HK-2 (cell line): Measurements from ENCODE around the gene PIK3R5.
"Not testable (repeated sequence)": the region's sequence is repeated elsewhere in the genome, so short reads cannot be mapped to it uniquely, and the experiment has no call there.

Experiments used
- DNase-seq: peaks from one replicate; pipeline ENCODE4 v3.0.0-alpha.2; 2018; ENCODE audit not compliant: unreplicated experiment

PIK3R5 gene, protein sequence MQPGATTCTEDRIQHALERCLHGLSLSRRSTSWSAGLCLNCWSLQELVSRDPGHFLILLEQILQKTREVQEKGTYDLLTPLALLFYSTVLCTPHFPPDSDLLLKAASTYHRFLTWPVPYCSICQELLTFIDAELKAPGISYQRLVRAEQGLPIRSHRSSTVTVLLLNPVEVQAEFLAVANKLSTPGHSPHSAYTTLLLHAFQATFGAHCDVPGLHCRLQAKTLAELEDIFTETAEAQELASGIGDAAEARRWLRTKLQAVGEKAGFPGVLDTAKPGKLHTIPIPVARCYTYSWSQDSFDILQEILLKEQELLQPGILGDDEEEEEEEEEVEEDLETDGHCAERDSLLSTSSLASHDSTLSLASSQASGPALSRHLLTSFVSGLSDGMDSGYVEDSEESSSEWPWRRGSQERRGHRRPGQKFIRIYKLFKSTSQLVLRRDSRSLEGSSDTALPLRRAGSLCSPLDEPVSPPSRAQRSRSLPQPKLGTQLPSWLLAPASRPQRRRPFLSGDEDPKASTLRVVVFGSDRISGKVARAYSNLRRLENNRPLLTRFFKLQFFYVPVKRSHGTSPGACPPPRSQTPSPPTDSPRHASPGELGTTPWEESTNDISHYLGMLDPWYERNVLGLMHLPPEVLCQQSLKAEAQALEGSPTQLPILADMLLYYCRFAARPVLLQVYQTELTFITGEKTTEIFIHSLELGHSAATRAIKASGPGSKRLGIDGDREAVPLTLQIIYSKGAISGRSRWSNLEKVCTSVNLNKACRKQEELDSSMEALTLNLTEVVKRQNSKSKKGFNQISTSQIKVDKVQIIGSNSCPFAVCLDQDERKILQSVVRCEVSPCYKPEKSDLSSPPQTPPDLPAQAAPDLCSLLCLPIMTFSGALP

DNA sequence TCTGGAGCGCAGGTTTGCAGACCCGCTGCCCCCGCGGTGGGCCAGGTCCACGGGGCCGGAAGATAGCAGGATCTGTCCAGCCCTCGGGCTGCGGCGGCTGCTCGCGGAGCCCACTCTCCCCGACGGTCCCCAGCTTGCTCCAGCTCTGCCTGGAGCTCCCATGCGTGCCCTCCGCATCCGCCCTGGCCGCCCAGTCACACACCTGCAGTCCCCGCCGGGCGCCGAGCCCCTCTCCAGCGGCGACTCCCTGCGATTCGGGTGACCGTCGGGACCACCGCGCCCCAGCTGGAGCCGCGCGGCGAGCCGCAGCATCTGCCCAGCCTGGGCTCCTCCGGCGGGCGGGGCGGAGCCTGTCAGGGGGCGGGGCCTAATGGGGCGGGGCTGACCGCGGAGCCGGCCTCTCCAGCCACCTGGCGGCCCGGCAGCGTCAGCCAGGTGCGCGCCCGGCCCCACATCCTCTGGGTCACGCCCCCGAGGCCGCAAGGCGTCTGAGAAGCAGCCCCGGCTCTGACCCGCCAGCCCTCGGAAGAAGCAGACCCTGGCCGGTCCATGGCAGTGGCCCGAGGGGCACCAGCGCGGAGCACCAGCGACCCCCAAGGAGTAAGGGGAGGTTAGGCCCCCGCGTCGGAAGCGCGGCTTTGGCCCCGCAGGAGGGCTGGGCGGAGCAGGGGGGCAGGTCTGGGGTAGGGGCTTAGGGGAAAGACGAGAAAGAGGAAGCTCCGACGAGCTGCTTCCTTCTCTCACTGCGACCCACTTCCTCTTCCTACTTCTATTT, at the start of gene PIK3R5:
PIK3R5 (minus strand) TSS at position 314 of the 775 bp plus-strand sequence. CDS start 54,213 bp downstream, outside the sequence.
- DNase-seq: no peak

DNA sequence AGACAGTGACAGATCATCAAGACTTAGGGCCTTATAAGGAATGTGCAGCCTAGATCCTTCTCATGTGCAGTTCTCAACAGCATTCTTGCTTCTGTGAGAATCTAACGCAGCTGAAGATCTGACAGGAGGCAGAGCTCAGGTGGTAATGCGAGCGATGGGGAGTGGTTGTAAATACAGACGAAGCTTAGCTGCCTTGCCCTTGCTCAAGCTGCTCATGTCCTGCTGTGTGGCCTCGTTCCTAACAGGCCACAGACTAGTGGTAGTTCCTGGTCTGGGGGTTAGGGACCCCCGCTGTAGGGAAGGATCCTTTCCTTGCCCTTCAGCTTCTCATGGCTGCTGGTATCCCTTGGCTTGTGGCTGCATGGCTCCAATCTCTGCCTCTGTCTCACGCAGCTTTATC, 45.5 kb upstream of the PIK3R5 start:
- DNase-seq: no peak

- DNase-seq: no peak
Observed at GRCh38 chr17:9009737-9010136, 44.2 kb upstream of the PIK3R5 start.

GRCh38 chr17:9009096-9009495, 43.6 kb upstream of the PIK3R5 start:
- no peak for DNase-seq

DNA sequence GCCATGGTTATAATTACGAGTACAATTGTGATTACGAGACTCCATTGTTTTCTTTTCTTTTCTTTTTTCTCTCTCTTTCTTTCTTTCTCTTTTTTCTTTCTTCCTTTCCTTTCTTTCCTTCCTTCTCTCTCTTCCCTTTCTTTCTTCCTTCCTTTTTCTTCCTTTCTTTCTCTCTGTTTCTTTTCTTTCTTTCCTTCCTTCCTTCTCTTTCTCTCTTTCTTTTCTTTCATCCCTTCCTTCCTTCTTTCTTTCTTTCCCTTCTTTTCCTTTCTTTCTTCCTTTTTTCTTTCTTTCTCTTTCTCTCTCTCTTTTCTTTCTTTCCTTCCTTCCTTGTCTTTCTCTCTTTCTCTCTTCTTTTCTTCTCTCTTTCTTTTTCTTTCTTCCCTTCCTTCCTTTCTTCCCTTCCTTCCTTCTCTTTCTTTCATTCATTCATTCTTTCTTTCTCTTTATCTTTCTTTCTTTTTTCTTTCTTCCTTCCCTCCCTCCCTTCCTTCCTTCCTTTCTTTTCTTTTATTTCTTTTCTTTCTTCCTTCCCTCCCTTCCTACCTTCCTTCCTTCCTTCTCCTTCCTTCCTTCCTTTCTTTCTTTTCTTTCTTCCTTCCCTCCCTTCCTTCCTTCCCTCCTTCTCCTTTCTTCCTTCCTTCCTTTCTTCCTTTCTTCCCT, 41.7 kb upstream of the PIK3R5 start:
- no peak for DNase-seq

DNA sequence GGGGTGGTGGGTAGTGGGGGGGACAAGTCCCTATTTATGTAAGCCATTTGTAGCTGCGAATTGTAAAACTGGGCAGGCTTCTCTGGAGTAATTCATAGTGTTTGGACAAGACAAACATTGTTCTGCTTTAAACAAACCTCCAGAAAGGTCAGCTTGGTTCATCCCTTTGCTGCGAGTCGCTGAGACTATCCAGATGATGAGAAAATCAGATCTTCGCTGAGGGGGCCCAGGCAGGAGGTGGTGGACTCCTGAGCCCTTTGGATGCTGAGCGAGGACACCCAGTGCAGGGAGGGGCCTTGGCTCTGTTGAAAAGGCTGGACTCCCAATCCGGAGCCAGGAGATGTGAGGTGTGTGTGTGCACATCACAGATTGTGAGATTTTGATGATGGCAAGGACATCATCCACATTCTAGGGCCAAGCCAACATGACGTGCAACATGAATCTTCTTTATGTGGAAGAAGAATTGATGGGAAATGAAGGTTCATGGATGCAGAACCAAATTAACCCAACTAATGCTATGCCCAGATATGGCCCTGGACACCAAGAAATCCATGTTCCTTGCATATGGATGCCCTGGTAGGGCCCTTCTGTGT, 40.8 kb upstream of the PIK3R5 start:
- no peak for DNase-seq

GRCh38 chr17:9004961-9005285, 39.4 kb upstream of the PIK3R5 start:
- no peak for DNase-seq

DNA sequence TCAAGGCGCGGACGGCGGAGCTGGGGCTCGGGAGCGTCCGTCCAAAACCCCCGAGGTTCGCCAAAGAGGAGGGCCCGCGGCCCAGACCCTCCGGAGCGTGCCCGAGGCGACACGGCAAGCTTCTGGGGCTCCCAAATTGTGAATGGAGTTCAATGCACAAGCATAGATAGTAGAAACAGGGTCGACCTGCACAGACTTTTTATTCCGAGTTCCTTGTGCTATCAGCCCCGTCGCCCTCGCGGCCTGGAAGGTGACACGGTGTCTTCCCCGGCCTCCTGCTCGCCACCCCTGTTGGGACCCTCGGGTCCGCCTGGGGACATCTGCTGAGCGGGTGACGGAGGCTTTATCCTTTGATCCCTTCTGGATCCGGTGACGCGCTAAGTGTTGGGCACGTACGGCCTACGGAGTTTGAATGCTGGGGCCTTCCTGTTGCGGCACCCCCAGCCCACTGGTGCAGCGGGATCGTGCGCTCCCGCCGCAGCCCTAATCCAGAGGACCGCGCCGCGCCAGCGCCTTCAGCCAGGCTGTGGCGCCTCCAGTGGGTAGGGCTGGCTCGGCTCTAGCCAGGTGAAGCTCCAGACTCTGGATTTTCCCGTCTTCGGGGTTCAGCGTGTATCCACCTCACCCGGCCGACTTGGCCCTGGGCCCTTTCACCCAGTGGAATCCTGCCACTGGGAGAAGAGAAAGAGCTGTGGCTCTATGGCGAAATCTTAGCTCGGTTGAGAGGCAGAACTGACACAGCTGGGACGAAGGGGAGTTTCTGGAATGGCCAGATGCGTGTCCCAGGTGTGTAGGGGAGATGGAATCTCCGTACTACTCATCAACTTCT, 38.8 kb upstream of the PIK3R5 start:
- DNase-seq: no peak

DNA sequence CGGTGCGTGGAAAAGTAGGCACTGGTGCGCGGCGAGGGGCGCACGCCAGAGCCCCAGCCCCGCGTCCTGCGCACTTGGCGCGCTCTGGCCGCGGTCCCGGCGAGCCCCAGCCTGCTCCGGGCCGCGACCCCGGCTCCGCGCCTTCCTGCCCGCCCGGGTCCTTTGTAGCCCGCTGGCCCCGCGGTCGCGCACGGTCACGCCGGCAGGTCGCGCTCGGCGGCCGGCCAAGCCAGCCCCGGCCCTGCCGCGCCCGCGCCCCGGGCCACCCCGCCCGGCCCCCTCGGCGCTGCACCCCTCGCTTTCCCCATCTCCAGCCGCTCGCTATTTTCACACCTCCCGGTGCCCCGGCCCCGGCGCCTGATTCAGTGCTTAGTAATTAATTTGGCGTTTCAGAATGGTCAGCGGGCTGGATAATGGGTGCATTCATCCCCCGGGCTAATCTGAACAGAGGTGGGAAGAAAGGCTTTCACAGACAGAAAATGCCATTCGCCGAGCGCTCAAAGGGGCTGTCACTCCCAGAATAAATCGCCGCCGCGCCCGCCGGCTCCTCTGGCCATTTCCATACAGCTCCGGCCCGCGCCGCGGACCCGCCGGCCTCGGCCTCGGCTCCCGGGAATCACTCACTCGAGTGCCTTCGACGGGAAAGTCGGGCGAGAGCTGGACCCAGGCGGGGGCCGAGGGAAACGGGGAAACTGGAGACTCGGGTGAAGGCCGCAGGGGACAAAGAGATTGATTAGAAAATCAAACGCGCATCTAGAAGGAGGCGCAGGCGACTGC, 38.0 kb upstream of the PIK3R5 start:
- DNase-seq: no peak

- no peak for DNase-seq
Observed at GRCh38 chr17:9002606-9003354, 37.3 kb upstream of the PIK3R5 start.

GRCh38 chr17:9002227-9002605, 36.7 kb upstream of the PIK3R5 start:
- DNase-seq: no peak

- DNase-seq: no peak
Observed at GRCh38 chr17:9001559-9001958, 36.1 kb upstream of the PIK3R5 start.

DNA sequence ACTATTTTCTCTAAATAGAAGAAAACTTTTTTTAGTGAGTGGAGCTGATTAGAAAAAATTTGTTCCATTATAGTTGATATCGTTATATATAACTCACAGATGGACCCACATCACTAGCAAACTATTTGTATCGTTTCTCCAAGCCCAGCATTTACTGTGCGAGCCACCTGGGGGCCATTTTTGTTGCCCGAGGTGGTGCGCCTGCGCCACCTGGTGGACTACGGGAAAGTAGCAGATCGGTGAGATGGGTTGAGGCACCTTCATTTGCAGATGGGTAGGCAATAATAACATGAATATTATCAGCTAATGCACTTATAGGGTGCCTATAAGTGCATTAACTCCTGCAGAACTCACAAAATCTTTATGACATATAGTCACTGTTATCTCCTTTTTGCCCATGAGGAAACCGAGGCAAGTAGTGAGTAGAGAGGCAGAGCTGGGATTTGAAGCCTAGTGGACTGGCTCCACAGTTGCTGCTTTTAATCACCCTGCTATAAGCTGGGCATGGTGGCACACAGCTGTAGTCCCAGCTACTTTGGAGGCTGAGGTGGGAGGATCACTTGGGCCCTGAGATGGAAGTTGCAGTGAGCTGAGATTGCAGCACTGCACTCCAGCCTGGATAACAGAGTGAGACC, 32.6 kb upstream of the PIK3R5 start:
- DNase-seq: peak; percentile 65

- DNase-seq: no peak
Observed at GRCh38 chr17:8995711-8996110, 30.2 kb upstream of the PIK3R5 start.

GRCh38 chr17:8994319-8994718, 28.8 kb upstream of the PIK3R5 start:
- DNase-seq: peak; percentile 42

- DNase-seq: peak; percentile 24
Observed at GRCh38 chr17:8991514-8992285, 26.2 kb upstream of the PIK3R5 start.

- not testable (repeated sequence) for DNase-seq
Observed at GRCh38 chr17:8988263-8988935, 22.9 kb upstream of the PIK3R5 start.
